Erythroblast (primary cell): ENCODE results near the gene OLFM2.

Experiments used
- GATA1 ChIP-seq: IDR thresholded peaks from 2 replicates; pipeline ENCODE4 v1.6.1; 2011; ENCODE audit warnings: low read depth, mild to moderate bottlenecking, control low read depth, low read length, moderate library complexity
- POLR2A ChIP-seq: IDR thresholded peaks from 2 replicates; pipeline ENCODE4 v1.6.1; 2011; ENCODE audit warnings: mild to moderate bottlenecking, low read length

DNA sequence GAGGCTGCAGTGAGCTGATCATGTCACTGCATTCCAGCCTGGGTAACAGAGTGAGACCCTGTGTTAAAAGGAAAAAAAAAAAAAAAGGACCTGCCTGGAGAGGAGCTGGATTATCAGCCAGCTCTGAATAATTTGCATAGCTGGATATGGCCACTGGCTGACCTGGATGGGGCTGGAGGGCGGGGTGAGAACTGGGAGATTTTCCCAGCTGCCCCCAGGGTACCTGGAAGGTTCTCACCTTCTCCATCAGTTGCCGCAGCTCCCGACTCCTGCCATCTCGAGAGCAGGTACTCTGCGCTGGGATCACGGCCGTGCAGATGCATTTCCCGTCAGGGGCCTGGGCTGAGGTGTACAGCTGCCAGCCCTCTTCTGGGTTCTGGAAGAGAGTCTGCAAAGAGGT, 75.9 kb downstream of the OLFM2 start:
- TF ChIP-seq POLR2A, result no peak
- no peak for TF ChIP-seq GATA1
